Psoas muscle (tissue), 8 donors: ENCODE measurements around the gene TYMP. TPM values are rescaled to one million over a fixed set of nuclear protein-coding genes. Genes with fewer than 3 reads are reported as not detected.

Experiments used
- ATAC-seq, 4 donors: fragments of 200-7000 bp; cut with Tn5 transposase; one replicate each; pipeline ENCODE4 v1.9.1; 2020; ENCODE audit warnings: moderate library complexity in 3 of 4, mild to moderate bottlenecking in 2 of 4
- DNase-seq, 2 donors: peaks; one replicate each; pipeline ENCODE4 v3.0.0-alpha.2; 2020
- H3K27ac ChIP-seq: fragments of 200-600 bp; one replicate; pipeline ENCODE4 v1.8.0; 2022
- H3K27me3 ChIP-seq, 3 donors: fragments of 200-600 bp in 1 of 3; one replicate each; pipeline versions ENCODE4 v1.6.1 to v1.8.0; 2013 to 2022; ENCODE audit warnings: low read length in 2 of 3, mild to moderate bottlenecking in 2 of 3, moderate library complexity in 1 of 3; ENCODE audit not compliant: insufficient read depth in 3 of 3
- H3K36me3 ChIP-seq, 2 donors: fragments of 200-600 bp in 1 of 2; one replicate each; pipeline versions ENCODE4 v1.6.1 to v1.8.0; 2013 to 2022; ENCODE audit warnings: low read depth in 1 of 2, mild to moderate bottlenecking in 1 of 2, moderate library complexity in 1 of 2; ENCODE audit not compliant: insufficient read depth in 1 of 2
- H3K4me1 ChIP-seq: fragments of 200-600 bp; one replicate; pipeline ENCODE4 v1.8.0; 2022
- H3K4me3 ChIP-seq: fragments of 200-600 bp; one replicate; pipeline ENCODE4 v1.8.0; 2022; ENCODE audit warnings: mild to moderate bottlenecking
- H3K9me3 ChIP-seq: fragments of 200-600 bp; one replicate; pipeline ENCODE4 v1.8.0; 2022
- WGBS, 3 donors: extraction: QIAGEN DNeasy Blood & Tissue Kit; methylation state at CpG; one replicate each; pipeline versions ENCODE4 v1.1.6 to v1.1.7; 2013; 5-methylcytosine and 5-hydroxymethylcytosine counted together
- intact Hi-C, 2 donors: fragments of 100-400 bp; cut with DNase I; formaldehyde crosslinking; loops; one replicate each; pipeline versions ENCODE4 v1.11.0 to v1.14.2; 2022
- polyA plus RNA-seq, 3 donors: library from polyadenylated mRNA; stranded (reverse); fragments of 200-250 nt; gene quantifications; one replicate each; pipeline ENCODE4 v1.2.3, GENCODE V29; 2013
- total RNA-seq, 4 donors: library from RNA; stranded (reverse); fragmentation: NEBNext Ultra II Directional in 2 of 4; extraction: Animal tissue kit (Norgen Biotek cat#: 25700) in 2 of 4; gene quantifications; one replicate each; pipeline versions ENCODE4 v1.2.1 to v1.2.4, GENCODE V29; 2021 to 2023
- TF ChIP-seq, protein P1 (sequence below): fragments of 200-600 bp; IDR thresholded peaks from one replicate; pipeline ENCODE4 v1.8.0; 2022; ENCODE audit warnings: antibody characterized with exemption
- donor health status: healthy with polysubstance abuse.
- donor health status: DM: no; HTN: no; CAD: no; lungs with moderate emphysema.
- donor health status: Bipolar disorder and iron deficiency.
- donor health status: healthy.
- donor health status: DM: yes; HTN: yes; CAD: no.
- donor health status: DM: no; HTN: no; CAD: no.
- donor health status: DM: no; HTN: no; CAD: no.
- donor health status: DM: yes; HTN: yes; CAD: no.

The TYMP gene
- total and polyA plus RNA-seq, 7 donors: 5.0 to 26.0 (median 12.0) TPM

DNA sequence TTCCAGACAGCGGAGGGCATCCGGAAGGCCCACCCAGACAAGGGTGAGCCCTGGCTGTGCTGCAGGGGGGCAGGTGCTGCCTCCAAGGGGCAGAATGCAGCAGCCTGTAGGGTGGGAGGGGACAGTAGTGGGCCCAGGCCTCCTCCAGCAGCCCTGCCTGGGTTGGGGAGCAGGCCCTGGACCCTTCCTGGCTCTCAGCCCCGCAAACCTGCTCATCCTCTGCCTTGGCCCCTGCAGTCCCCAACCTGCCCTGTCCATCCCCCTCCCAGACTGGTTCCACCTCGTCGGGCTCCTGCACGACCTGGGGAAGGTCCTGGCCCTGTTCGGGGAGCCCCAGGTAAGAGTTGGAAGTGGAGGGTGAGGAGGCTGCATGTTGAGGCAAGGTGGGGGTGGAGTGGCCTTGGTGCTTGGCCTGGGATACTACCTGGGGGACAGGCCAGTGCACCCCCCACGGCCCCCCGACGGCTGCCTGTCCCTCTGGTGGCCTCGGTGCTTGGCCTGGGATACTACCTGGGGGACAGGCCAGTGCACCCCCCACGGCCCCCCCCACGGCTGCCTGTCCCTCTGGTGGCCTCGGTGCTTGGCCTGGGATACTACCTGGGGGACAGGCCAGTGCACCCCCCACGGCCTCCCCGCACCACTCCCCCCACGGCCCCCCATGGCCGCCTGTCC, 41.7 kb downstream of the TYMP start:
- WGBS, 3 donors: 74 to 80% (median 75%) methylated on average over 11 to 18 of the region's 18 CpGs
- H3K4me3 ChIP-seq: no peak overlapping the region
- ATAC-seq: no peak
- intact Hi-C loops: no loop called here
- TF ChIP-seq, protein P1, sequence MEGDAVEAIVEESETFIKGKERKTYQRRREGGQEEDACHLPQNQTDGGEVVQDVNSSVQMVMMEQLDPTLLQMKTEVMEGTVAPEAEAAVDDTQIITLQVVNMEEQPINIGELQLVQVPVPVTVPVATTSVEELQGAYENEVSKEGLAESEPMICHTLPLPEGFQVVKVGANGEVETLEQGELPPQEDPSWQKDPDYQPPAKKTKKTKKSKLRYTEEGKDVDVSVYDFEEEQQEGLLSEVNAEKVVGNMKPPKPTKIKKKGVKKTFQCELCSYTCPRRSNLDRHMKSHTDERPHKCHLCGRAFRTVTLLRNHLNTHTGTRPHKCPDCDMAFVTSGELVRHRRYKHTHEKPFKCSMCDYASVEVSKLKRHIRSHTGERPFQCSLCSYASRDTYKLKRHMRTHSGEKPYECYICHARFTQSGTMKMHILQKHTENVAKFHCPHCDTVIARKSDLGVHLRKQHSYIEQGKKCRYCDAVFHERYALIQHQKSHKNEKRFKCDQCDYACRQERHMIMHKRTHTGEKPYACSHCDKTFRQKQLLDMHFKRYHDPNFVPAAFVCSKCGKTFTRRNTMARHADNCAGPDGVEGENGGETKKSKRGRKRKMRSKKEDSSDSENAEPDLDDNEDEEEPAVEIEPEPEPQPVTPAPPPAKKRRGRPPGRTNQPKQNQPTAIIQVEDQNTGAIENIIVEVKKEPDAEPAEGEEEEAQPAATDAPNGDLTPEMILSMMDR: no peak
- DNase-seq: no peak
- no peaks in the 10 kb centered on the region for H3K36me3 ChIP-seq
- no peaks in the 10 kb centered on the region for H3K4me1 ChIP-seq
- H3K27ac ChIP-seq: no peak overlapping the region
- H3K9me3 ChIP-seq: no peaks in the 10 kb centered on the region
- peaks cover 0 to 25% (median 2%) of the 10 kb centered on the region in 3 donors for H3K27me3 ChIP-seq

- 78 to 84% (median 80%) methylated on average over 23 of the region's 23 CpGs for WGBS, 3 donors
- intact Hi-C loops: no loop called here
- TF ChIP-seq, protein P1: no peak
- Histone ChIP-seq H3K9me3 (no peaks in the 10 kb centered on the region), H3K27me3 (peaks cover 0 to 32% (median 4%) of the 10 kb centered on the region in 3 donors), H3K27ac (no peak overlapping the region), H3K4me1 (no peaks in the 10 kb centered on the region), H3K4me3 (no peak overlapping the region), H3K36me3 (no peaks in the 10 kb centered on the region)
- no peak for DNase-seq
- ATAC-seq: peak in 1 of 4 donors; percentile 15
Observed at GRCh38 chr22:50487290-50488005, 42.4 kb downstream of the TYMP start.

DNA sequence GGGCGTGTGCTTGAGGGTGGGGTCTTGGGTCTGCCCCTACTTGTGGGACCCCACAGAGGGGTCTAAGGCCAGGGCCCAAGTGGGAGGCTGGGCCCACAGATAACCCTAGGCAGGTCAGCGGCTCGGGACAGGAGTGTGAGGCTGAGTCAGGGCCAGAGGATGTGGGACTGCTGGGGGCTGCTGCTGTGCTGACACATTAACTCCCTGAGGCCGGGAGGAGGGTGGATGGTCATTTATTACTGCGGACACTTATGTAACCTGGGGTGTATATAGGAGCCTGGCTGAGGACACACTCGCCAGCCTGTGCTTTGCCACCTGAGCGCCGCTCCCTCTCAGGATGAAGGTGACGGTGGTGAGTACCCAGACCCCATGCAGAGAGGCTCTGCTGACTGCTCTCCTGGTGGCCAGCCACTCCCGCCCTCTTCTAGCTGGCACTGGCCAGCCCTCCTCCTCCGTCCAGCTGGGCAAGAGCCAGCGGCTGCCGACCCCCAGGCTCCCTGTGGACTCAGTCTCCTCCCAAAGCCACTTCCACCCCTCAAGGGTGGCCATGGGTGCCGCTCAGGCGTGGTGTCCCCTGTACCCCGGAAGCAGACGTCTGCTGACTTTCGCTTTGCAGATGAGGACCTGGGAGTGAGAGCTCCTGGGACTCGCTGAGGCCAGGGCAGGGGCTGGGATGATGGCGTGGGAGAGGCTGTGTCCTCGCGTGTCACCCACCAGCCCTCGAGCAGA, 43.1 kb downstream of the TYMP start, which contains the start of gene MIOX:
Gene MIOX (plus strand): TSS at position 299 of the 729 bp plus-strand sequence. CDS start 39 bp downstream, at position 338.
- Histone ChIP-seq H3K27me3 (peaks cover 0 to 40% (median 10%) of the 10 kb centered on the region in 3 donors), H3K4me3 (no peak within 1 kb of the TSS), H3K36me3 (no peaks in the 10 kb centered on the region), H3K9me3 (no peaks in the 10 kb centered on the region), H3K27ac (no peak within 1 kb of the TSS), H3K4me1 (no peaks in the 10 kb centered on the region)
- intact Hi-C loops: no loop called here
- DNase-seq (no peak), ATAC-seq (no peak)
- TF ChIP-seq, protein P1: no peak
- WGBS, 3 donors: 68 to 71% (median 69%) methylated on average over 23 of the region's 23 CpGs

DNA sequence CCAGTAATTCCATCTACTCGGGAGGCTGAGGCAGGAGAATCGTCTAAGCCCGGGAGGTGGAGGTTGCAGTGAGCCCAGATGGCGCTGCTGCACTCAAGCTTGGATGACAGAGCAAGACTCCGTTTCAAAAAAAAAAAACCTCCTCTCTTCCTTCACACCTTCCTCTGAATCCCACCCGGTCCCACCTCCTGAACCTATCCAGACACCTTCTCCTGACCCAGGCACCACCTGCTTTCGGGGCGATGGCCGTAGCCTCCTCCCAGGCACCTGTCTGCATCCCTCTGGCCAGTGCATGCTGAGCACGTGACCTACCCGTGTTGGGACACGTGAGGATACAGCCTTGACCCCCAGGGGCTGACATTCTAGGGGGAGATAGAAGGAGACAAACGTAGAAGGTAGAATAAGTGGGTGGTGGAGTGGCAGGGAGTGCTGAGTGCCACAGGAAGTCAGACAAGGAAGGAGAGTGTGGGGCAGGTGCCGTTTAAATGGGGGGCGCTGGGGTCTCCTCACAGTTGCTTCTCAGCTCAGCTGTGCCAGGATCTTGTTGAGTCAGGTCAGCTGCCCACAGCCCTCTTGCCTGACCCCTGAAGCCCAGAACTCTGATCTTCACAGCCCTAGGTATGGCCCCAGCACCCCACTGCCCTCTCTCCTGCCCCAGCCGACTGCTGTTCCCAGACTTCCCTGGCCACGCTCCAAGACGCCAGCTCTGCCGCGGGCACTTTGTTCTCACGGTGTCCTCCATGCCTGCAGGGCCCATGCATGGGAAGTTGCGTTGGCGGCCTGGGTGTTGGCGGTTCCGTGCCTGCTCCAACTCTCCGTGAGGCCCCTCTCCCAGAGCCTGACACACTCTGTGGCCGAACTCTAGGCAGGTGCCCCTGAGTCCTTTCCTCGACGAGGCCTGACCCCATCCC, 44.3 kb downstream of the TYMP start:
- peaks cover 0 to 52% (median 19%) of the 10 kb centered on the region in 3 donors for H3K27me3 ChIP-seq
- H3K4me3 ChIP-seq: no peak overlapping the region
- H3K9me3 ChIP-seq: no peaks in the 10 kb centered on the region
- H3K36me3 ChIP-seq: no peaks in the 10 kb centered on the region
- DNase-seq (no peak), ATAC-seq (no peak)
- H3K4me1 ChIP-seq: peaks cover 4% of the 10 kb centered on the region
- WGBS, 3 donors: 54 to 64% (median 55%) methylated on average over 29 of the region's 29 CpGs
- intact Hi-C loops: no loop called here
- TF ChIP-seq, protein P1: no peak
- H3K27ac ChIP-seq: no peak overlapping the region
